Measurements from ENCODE around the gene GPC2. TPM values are rescaled to one million over a fixed set of nuclear protein-coding genes. Genes with fewer than 3 reads are reported as not detected.

Gene GPC2
- total RNA-seq, 1 donor from 2014 or later = 14.7 TPM

DNA sequence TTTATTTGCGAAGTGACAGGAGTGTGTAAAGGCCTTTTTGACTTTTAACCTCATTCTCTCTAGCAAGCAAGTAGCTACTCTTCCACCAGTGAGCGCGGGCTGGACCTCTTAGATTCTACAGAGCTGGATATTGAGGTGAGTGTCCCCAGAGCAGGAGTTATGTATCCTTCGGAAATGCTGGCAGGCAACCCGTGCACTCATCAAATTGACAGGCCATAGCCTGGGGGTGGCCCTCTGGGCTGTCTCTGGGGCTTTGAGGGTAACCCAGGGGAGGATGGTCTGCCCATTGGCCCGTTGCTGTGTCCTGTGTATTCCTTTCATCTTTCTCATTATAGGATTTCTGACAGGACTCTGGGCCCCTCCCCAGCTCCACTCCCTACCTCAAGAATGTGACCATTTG is 36.5 kb upstream of the GPC2 start:
- H3K27me3 ChIP-seq (ENCODE audit: control insufficient read depth, insufficient read depth, low read length) = peaks cover 11% of the 10 kb centered on the region
- no peak overlapping the region for H3K4me3 ChIP-seq (ENCODE audit: low read depth, low read length)
- TF ChIP-seq, protein P1, sequence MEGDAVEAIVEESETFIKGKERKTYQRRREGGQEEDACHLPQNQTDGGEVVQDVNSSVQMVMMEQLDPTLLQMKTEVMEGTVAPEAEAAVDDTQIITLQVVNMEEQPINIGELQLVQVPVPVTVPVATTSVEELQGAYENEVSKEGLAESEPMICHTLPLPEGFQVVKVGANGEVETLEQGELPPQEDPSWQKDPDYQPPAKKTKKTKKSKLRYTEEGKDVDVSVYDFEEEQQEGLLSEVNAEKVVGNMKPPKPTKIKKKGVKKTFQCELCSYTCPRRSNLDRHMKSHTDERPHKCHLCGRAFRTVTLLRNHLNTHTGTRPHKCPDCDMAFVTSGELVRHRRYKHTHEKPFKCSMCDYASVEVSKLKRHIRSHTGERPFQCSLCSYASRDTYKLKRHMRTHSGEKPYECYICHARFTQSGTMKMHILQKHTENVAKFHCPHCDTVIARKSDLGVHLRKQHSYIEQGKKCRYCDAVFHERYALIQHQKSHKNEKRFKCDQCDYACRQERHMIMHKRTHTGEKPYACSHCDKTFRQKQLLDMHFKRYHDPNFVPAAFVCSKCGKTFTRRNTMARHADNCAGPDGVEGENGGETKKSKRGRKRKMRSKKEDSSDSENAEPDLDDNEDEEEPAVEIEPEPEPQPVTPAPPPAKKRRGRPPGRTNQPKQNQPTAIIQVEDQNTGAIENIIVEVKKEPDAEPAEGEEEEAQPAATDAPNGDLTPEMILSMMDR (IDR thresholded peaks at IDR 0.05; ENCODE audit: insufficient read depth, low read length, poor library complexity, severe bottlenecking) = no peak
- DNase-seq (ENCODE audit: low read depth) = no peak
- no peaks in the 10 kb centered on the region for H3K36me3 ChIP-seq (ENCODE audit: control insufficient read depth, insufficient read depth, low read length)

GRCh38 chr7:100212631-100213286 is 35.6 kb upstream of the GPC2 start:
- no peak overlapping the region for H3K4me3 ChIP-seq (ENCODE audit: low read depth, low read length)
- H3K27me3 ChIP-seq (ENCODE audit: control insufficient read depth, insufficient read depth, low read length) = peaks cover 13% of the 10 kb centered on the region
- no peaks in the 10 kb centered on the region for H3K36me3 ChIP-seq (ENCODE audit: control insufficient read depth, insufficient read depth, low read length)
- DNase-seq (ENCODE audit: low read depth) = no peak
- TF ChIP-seq, protein P1 (IDR thresholded peaks at IDR 0.05; ENCODE audit: insufficient read depth, low read length, poor library complexity, severe bottlenecking) = no peak

- Histone ChIP-seq H3K4me3 (ENCODE audit: low read depth, low read length) (no peak overlapping the region), H3K27me3 (ENCODE audit: control insufficient read depth, insufficient read depth, low read length) (peaks cover 13% of the 10 kb centered on the region), H3K36me3 (ENCODE audit: control insufficient read depth, insufficient read depth, low read length) (no peaks in the 10 kb centered on the region)
- TF ChIP-seq, protein P1 (IDR thresholded peaks at IDR 0.05; ENCODE audit: insufficient read depth, low read length, poor library complexity, severe bottlenecking) = no peak
- DNase-seq (ENCODE audit: low read depth) = no peak
Measured at GRCh38 chr7:100211342-100211780, 34.2 kb upstream of the GPC2 start.

GRCh38 chr7:100210805-100211204 is 33.6 kb upstream of the GPC2 start:
- Histone ChIP-seq H3K4me3 (ENCODE audit: low read depth, low read length) (no peak overlapping the region), H3K27me3 (ENCODE audit: control insufficient read depth, insufficient read depth, low read length) (peaks cover 13% of the 10 kb centered on the region), H3K36me3 (ENCODE audit: control insufficient read depth, insufficient read depth, low read length) (no peaks in the 10 kb centered on the region)
- TF ChIP-seq, protein P1 (IDR thresholded peaks at IDR 0.05; ENCODE audit: insufficient read depth, low read length, poor library complexity, severe bottlenecking) = no peak
- DNase-seq (ENCODE audit: low read depth) = no peak

DNA sequence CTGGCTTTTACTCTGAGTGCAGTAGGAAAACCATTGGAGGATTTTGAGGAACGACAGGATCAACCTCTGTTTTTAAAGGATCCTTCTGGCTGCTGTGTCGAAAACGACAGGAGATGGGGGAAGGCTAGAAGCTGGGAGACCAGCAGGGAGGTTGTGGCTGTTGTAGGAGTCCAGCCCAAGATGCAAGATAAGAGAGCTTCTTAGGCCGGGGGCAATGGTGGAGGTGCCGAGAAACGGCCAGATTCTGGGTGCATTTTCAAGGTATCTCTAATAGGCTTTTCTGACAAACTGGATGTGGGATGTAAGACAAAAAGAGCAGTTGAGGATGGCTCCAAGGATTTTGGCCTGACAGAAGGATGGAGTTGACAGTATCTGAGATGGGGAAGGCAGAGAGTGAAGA is 32.3 kb upstream of the GPC2 start:
- Histone ChIP-seq H3K27me3 (ENCODE audit: control insufficient read depth, insufficient read depth, low read length) (peaks cover 16% of the 10 kb centered on the region), H3K36me3 (ENCODE audit: control insufficient read depth, insufficient read depth, low read length) (no peaks in the 10 kb centered on the region), H3K4me3 (ENCODE audit: low read depth, low read length) (no peak overlapping the region)
- TF ChIP-seq, protein P1 (IDR thresholded peaks at IDR 0.05; ENCODE audit: insufficient read depth, low read length, poor library complexity, severe bottlenecking) = no peak
- DNase-seq (ENCODE audit: low read depth) = no peak

GRCh38 chr7:100208911-100209408 is 31.8 kb upstream of the GPC2 start:
- H3K36me3 ChIP-seq (ENCODE audit: control insufficient read depth, insufficient read depth, low read length) = no peaks in the 10 kb centered on the region
- H3K4me3 ChIP-seq (ENCODE audit: low read depth, low read length) = no peak overlapping the region
- H3K27me3 ChIP-seq (ENCODE audit: control insufficient read depth, insufficient read depth, low read length) = peaks cover 16% of the 10 kb centered on the region
- TF ChIP-seq, protein P1 (IDR thresholded peaks at IDR 0.05; ENCODE audit: insufficient read depth, low read length, poor library complexity, severe bottlenecking) = no peak
- DNase-seq (ENCODE audit: low read depth) = no peak
